ENCODE data around the gene DAPP1.

DAPP1 gene

DNA sequence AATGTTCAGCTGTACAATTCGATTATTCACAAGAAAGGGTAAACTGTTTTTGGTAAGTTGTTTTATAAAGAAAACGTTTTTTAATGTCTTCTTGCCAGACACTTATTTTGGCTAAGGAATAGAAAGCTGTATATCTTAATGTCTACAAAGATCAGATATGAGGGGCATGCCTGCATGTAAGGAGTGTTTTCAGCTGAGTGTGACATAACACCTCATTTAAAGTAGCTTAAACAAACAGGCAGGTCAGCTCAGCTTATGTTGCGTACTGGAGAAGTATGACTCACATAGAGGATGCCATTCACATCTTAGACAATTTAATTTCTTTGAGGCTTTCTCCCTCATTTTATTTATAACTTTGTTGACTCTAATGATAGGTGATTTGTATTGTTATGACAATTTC, 47.2 kb downstream of the DAPP1 start:
- no peak overlapping the region for H3K27ac ChIP-seq
- no peak for TF ChIP-seq ZFX (IDR thresholded peaks at IDR 0.05)
- no peak for TF ChIP-seq CTCF (conservative IDR thresholded peaks at IDR 0.05)

DNA sequence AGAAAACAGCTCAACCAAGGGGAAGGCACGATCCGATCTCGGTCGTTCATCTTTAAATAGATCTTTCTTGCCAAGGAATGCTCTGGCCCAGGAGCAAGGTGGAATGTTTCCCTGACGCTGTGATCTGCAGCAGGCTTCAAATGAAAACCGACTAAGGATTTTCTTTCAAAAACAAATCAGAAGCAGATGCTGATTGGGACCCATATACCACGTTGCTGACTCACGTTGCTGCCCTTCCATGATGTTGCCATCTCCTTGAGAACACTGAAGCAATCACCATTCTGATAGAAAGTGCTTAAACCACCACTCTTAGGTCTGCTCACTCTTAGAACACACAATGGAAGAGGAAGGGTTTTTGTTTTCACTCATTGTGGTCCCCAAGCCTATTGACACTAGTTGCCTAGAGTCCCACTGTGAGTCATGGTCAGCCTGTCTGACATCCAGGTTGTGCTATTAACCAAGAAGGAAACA, 51.5 kb downstream of the DAPP1 start:
- no peak overlapping the region for H3K27ac ChIP-seq
- TF ChIP-seq CTCF (conservative IDR thresholded peaks at IDR 0.05) (no peak), ZFX (IDR thresholded peaks at IDR 0.05) (no peak)

- no peak overlapping the region for H3K27ac ChIP-seq
- TF ChIP-seq ZFX (IDR thresholded peaks at IDR 0.05), result no peak
- TF ChIP-seq CTCF (conservative IDR thresholded peaks at IDR 0.05), result no peak
Measured at GRCh38 chr4:99872570-99872969, 55.9 kb downstream of the DAPP1 start.

- no peak for TF ChIP-seq CTCF (conservative IDR thresholded peaks at IDR 0.05)
- no peak for TF ChIP-seq ZFX (IDR thresholded peaks at IDR 0.05)
- no peak overlapping the region for H3K27ac ChIP-seq
Measured at GRCh38 chr4:99875071-99875470, 58.4 kb downstream of the DAPP1 start.

DNA sequence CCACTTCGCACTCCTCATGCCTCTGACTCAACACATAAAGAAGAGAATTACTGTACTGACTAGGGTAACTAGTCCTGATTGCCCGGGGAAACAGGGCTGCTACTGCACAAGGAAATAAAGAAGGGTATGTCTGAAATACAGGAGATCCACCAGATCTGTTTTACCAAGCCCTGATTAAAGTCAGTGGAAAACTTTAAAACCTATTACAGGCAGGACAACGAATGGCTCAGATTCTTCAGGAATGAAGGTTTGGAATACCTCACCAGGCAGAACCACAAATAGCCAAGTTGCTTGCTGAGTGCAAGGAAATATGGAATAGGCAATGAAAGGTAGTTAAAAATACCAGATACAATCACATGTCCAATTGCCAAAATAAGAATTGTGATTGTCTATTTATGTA, 60.3 kb downstream of the DAPP1 start:
- no peak for TF ChIP-seq CTCF (conservative IDR thresholded peaks at IDR 0.05)
- no peak for TF ChIP-seq ZFX (IDR thresholded peaks at IDR 0.05)
- H3K27ac ChIP-seq, result no peak overlapping the region

DNA sequence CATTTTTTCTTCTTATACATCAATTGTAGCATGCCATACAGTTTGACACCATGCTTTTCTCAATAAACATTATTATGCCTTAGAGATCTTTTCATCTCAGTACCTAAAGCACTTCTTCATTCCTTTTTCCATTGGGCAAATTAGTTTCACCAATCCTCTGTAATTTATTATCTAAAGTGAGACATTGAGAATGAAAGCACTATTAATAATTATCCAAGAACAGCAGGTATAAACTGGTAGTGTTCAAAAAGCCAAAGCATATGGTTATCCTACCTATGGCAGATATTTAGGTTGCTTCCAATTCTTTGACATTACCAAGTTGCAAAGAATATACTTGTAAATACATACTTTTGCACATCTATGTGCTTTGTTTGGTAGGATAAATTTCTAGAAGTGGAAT, 62.0 kb downstream of the DAPP1 start:
- no peak overlapping the region for H3K27ac ChIP-seq
- TF ChIP-seq ZFX (IDR thresholded peaks at IDR 0.05), result no peak
- TF ChIP-seq CTCF (conservative IDR thresholded peaks at IDR 0.05), result no peak

DNA sequence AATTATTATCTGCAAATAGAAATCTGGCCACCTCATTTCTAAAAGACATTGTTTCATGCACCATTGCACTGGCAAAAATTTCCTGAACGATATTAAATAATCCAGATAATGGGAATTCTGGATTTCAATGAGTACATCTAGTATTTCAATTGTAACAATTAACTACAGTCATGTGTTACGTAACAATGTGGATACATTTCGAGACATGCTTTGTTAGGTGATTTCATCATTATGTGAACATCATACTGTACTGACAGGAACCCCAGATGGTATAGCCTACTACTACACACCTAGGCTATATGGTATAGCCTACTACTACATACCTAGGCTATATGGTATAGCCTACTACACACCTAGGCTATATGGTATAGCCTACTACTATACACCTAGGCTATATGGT, 62.8 kb downstream of the DAPP1 start:
- no peak for TF ChIP-seq ZFX (IDR thresholded peaks at IDR 0.05)
- TF ChIP-seq CTCF (conservative IDR thresholded peaks at IDR 0.05), result no peak
- no peak overlapping the region for H3K27ac ChIP-seq
